Effector memory CD8-positive, alpha-beta T cell (primary cell): ENCODE measurements around the gene AIRE.

Experiments
- ATAC-seq: fragments of 150-1000 bp; cut with Tn5 transposase; replicated peaks from 2 replicates; pipeline ENCODE4 v1.10.0; 2021; ENCODE audit warnings: mild to moderate bottlenecking, moderate library complexity
- DNase-seq, 3 experiments: peaks; one replicate each; pipeline ENCODE4 v3.0.0; 2021
- H3K27ac Mint-ChIP-seq, 2 donors: one replicate each; pipeline ENCODE4 v1.8.0; 2022; ENCODE audit warnings: mild to moderate bottlenecking in 2 of 2, mixed read lengths in 2 of 2, moderate library complexity in 2 of 2
- H3K27me3 Mint-ChIP-seq, 2 donors: one replicate each; pipeline ENCODE4 v1.8.0; 2022; ENCODE audit warnings: mixed read lengths in 2 of 2
- H3K36me3 Mint-ChIP-seq: one replicate; pipeline ENCODE4 v1.8.0; 2022; ENCODE audit warnings: mild to moderate bottlenecking, moderate library complexity, mixed read lengths; ENCODE audit not compliant: insufficient read depth
- H3K4me1 Mint-ChIP-seq, 2 donors: one replicate each; pipeline ENCODE4 v1.8.0; 2022; ENCODE audit warnings: low read depth in 2 of 2, mixed read lengths in 2 of 2
- H3K4me3 Mint-ChIP-seq, 2 donors: one replicate each; pipeline ENCODE4 v1.8.0; 2022; ENCODE audit warnings: mild to moderate bottlenecking in 2 of 2, mixed read lengths in 2 of 2, moderate library complexity in 2 of 2
- H3K9me3 Mint-ChIP-seq, 2 donors: one replicate each; pipeline ENCODE4 v1.8.0; 2022; ENCODE audit warnings: mixed read lengths in 2 of 2

AIRE gene

DNA sequence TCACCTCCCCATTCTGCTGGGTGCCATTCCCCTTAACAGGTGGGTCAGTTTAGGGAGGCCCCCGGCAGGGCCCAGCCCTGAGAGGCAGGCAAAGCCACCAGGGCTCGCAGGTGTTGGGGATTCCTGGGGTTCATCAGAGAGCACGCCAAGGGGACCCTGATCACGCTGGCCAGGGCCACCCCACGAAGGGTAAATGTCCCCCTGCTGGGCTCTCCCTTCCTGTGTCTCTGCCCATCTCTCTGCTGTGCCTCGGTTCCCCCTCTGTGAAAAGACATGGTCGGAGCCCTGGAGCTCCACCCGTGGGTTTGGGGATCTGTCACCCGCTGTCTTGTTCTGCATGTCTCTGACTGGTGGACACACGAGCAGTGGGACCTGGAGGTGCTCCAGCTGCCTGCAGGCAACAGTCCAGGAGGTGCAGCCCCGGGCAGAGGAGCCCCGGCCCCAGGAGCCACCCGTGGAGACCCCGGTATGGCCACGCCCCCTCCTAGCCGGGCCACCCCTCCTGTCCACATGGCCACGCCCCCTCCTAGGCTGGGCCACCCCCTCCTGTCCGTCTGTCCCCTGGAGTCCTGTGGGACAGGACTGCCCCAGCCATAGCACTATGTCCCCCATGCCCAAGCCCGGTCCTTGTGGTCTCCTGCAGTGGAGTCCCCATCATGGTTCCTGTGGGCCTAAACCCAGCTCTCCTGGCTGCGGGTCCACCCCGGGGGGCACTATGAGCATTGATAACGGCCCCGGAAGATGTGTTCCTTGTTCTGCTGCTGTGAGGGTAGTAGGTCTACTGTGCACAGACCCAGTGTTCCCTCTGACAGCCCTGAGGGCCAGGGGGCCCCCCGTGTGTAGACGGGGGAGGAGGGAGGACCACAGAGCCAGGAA lies 6.5 kb downstream of the AIRE start:
- no peak for DNase-seq
- Mint-ChIP-seq H3K4me1 (peaks cover 0 to 22% of the 10 kb centered on the region in 2 donors), H3K27ac (no peak overlapping the region), H3K9me3 (no peaks in the 10 kb centered on the region), H3K27me3 (peaks cover 6 to 36% of the 10 kb centered on the region in 2 donors), H3K36me3 (peaks cover 8% of the 10 kb centered on the region), H3K4me3 (no peak overlapping the region)
- no peak for ATAC-seq

DNA sequence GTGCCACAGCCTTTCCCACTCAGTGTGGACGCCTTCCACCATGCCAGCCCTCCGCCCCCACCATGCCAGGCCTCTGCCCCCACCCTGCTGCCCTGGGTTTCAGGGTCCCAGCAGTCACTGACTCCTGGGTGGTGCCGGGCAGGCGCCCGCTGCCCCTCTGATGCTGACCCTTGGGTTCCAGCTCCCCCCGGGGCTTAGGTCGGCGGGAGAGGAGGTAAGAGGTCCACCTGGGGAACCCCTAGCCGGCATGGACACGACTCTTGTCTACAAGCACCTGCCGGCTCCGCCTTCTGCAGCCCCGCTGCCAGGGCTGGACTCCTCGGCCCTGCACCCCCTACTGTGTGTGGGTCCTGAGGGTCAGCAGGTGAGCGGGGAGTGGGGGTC lies 7.1 kb downstream of the AIRE start:
- Mint-ChIP-seq H3K27ac (no peak overlapping the region), H3K4me3 (peak overlapping the region in 1 of 2 donors; percentile 38), H3K27me3 (peaks cover 6 to 31% of the 10 kb centered on the region in 2 donors), H3K9me3 (no peaks in the 10 kb centered on the region), H3K36me3 (peaks cover 13% of the 10 kb centered on the region), H3K4me1 (peaks cover under 1 to 26% of the 10 kb centered on the region in 2 donors)
- no peak for ATAC-seq
- DNase-seq, result no peak

DNA sequence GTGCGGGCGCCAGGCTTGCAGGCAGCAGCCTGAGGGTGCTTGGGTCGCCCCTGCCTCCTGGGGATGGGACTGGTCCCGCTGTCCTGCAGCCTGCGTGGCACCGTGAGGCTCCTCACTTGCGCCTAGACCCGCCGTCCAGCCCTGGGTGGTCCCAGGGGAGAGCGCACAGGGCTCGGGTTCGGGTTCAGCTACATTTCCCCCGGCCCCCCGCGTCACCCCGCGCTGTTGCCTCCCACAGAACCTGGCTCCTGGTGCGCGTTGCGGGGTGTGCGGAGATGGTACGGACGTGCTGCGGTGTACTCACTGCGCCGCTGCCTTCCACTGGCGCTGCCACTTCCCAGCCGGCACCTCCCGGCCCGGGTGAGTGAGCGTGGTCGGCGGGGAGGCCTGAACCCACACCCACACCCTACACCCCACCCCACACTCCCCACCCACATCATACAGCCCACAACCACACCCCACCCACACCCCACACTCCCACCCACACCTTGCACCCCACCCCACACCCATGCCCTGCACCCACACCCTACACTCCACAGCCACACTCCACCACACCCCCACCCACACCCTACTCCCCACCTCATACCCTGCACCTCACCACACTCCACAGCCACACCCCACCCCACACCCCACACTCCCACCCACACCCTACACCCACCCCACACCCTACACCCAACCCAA lies 8.0 kb downstream of the AIRE start:
- ATAC-seq (peak; percentile 72), DNase-seq (peak in 2 of 3 experiments; percentile 49)
- H3K36me3 Mint-ChIP-seq, result peaks cover 16% of the 10 kb centered on the region
- no peaks in the 10 kb centered on the region for H3K9me3 Mint-ChIP-seq
- H3K27ac Mint-ChIP-seq, result peak overlapping the region in 1 of 2 donors; percentile 78
- no peak overlapping the region for H3K4me3 Mint-ChIP-seq
- H3K4me1 Mint-ChIP-seq, result peaks cover 10 to 31% of the 10 kb centered on the region in 2 donors
- peaks cover 6 to 22% of the 10 kb centered on the region in 2 donors for H3K27me3 Mint-ChIP-seq

DNA sequence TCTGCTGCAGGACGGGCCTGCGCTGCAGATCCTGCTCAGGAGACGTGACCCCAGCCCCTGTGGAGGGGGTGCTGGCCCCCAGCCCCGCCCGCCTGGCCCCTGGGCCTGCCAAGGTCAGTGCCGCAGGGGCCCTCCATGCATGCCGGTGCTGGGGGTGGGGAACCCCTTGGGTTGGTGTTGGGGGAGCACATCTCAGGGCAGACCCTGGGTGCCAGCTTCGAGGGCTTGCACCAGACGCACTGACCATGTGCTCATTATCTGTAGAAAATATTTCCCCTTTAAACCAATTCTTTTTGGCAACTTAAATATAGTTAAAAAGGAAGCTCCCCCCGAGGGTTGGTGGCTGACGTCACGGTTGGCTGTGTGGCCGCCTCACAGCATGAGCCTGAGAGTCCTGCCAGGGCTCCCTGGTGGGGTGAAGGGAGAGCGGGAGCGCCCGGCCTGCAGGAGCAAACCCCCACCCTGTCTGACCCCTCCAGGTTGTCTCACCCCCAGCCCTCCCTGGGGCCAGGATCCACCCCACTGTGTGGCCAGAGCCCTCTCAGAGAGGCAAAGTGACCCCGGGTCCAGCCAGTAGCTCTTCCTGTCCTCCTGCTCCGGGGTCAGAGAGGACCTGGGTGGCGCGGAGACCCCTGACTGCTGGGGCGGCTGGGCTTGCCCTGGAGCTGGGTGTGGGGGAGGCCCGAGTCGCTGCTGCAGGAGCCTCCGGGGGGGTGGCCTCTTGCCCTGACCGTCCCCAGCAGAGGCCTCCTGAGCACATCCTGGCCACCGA lies 8.9 kb downstream of the AIRE start:
- Mint-ChIP-seq H3K4me3 (no peak overlapping the region), H3K9me3 (no peaks in the 10 kb centered on the region), H3K36me3 (peaks cover 16% of the 10 kb centered on the region), H3K27ac (peak overlapping the region; percentile 38 to 78), H3K4me1 (peaks cover 15 to 35% of the 10 kb centered on the region in 2 donors), H3K27me3 (peaks cover 6 to 17% of the 10 kb centered on the region in 2 donors)
- DNase-seq (peak in 2 of 3 experiments; percentile 26 to 36), ATAC-seq (no peak)

DNA sequence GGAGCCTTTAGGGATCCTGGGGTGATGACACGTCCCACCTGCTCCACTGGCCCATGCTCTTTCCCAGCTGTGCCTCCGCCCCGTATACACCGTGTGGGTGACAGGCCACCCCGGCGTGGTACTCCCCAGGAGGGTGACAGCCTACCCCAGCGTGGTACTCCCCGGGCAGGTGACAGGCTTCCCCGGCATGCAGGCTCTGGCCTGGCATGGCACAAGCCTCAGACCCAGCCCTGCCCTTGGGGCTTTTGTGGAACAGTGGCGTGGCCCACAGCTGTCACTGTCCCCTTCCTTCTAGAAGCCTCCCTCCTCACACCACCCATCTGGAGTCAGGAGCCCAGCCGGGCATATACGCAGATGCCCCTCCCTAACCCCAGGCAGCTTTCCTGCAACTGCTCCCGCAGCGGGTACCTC lies 9.5 kb downstream of the AIRE start:
- ATAC-seq, result no peak

DNA sequence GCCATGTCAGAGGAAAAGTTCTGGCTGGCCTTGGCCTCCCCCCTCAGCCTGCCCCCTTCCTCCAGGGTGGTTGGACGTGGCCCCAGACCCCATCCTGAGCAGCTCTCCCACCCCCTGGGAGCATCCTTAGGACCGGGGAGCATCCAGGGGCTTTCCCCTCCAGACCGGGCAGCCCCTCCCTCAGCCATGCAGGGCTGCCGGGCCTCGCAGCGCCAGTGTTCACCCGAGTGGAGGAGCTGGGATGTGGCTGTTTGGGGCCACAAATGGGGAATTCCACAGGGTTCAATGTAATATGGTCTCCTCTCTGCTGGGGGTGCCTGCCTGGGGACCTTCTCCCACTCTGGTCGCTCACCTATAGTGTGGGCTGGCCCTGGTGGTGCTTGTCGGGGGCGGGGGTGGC lies 10.0 kb downstream of the AIRE start:
- Mint-ChIP-seq H3K27ac (peak overlapping the region; percentile 38 to 51), H3K27me3 (peaks cover under 1 to 8% of the 10 kb centered on the region in 2 donors), H3K36me3 (peaks cover 14% of the 10 kb centered on the region), H3K4me1 (peaks cover 15 to 29% of the 10 kb centered on the region in 2 donors), H3K9me3 (no peaks in the 10 kb centered on the region), H3K4me3 (no peak overlapping the region)
- no peak for ATAC-seq
- no peak for DNase-seq

More for the DNA sequence above, 9.5 kb downstream of the AIRE start:
- Mint-ChIP-seq H3K27ac (peak overlapping the region; percentile 38 to 51), H3K9me3 (no peaks in the 10 kb centered on the region), H3K4me1 (peaks cover 15 to 33% of the 10 kb centered on the region in 2 donors), H3K36me3 (peaks cover 16% of the 10 kb centered on the region), H3K4me3 (no peak overlapping the region), H3K27me3 (peaks cover 5 to 12% of the 10 kb centered on the region in 2 donors)
- no peak for DNase-seq

DNA sequence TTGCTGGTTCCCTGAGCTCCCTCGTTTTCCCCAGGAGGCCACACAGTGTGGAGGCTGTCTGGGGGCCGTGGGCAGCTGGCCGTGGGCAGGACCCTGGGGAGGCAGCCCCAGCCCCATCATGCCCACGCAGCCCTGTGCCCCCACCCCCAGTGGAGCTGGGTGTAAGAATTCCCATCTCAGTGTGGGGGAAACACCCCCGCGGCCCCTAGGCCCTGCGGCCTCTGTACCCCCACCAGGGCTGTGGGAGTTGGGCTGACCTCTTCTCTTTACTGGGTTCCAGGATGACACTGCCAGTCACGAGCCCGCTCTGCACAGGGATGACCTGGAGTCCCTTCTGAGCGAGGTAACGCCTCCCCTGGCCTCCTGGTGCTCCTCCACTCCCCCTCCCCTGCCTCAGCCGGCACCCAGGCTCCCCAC lies 10.4 kb downstream of the AIRE start:
- Mint-ChIP-seq H3K36me3 (peaks cover 18% of the 10 kb centered on the region), H3K4me3 (no peak overlapping the region), H3K27me3 (peaks cover 0 to 6% of the 10 kb centered on the region in 2 donors), H3K4me1 (peaks cover 19 to 29% of the 10 kb centered on the region in 2 donors), H3K27ac (no peak overlapping the region), H3K9me3 (no peaks in the 10 kb centered on the region)
- no peak for DNase-seq
- ATAC-seq, result no peak

DNA sequence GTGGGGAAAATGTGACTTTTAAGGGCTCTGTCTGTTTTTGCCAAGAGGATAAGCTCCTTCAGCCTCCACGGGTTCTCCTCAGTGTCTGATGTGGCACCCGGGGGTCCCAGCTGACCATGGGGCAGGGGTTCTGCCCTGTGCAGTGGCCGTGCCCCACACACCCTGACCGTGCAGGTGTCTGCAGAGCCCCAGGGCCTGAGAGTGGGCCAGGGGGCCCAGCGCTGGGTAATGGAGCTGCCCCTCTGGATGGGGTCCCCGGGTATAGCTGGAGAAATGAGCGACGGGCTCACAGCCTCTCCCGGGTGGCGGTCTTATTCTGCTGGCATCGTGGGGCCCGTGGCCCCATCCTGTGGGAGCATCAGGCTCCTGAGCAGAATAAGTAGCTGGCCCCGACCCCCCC lies 11.2 kb downstream of the AIRE start:
- no peak for ATAC-seq
- H3K36me3 Mint-ChIP-seq, result peaks cover 18% of the 10 kb centered on the region
- no peak for DNase-seq
- H3K9me3 Mint-ChIP-seq, result no peaks in the 10 kb centered on the region
- peaks cover 0 to 6% of the 10 kb centered on the region in 2 donors for H3K27me3 Mint-ChIP-seq
- no peak overlapping the region for H3K4me3 Mint-ChIP-seq
- H3K27ac Mint-ChIP-seq, result no peak overlapping the region
- peaks cover 23 to 35% of the 10 kb centered on the region in 2 donors for H3K4me1 Mint-ChIP-seq

DNA sequence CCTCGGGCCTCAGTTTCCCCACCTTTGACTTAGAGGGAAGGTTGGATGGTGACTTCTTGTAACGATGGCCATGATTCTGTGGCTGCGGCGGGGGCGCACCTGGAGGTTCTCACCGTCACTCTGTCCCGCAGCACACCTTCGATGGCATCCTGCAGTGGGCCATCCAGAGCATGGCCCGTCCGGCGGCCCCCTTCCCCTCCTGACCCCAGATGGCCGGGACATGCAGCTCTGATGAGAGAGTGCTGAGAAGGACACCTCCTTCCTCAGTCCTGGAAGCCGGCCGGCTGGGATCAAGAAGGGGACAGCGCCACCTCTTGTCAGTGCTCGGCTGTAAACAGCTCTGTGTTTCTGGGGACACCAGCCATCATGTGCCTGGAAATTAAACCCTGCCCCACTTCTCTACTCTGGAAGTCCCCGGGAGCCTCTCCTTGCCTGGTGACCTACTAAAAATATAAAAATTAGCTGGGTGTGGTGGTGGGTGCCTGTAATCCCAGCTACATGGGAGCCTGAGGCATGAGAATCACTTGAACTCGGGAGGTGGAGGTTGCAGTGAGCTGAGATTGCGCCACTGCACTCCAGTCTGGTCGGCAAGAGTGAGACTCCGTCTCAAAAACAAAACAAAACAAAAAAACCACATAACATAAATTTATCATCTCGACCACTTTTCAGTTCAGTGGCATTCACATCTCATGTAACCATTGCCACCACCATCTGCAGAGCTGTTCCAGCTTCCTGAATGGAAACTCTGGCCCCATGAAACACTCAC lies 12.0 kb downstream of the AIRE start:
- ATAC-seq, result peak; percentile 57
- peak; percentile 59 to 66 (median 61) for DNase-seq
- Mint-ChIP-seq H3K36me3 (peaks cover 18% of the 10 kb centered on the region), H3K4me3 (peak overlapping the region; percentile 37 to 83), H3K4me1 (peaks cover 31 to 41% of the 10 kb centered on the region in 2 donors), H3K27me3 (no peaks in the 10 kb centered on the region), H3K27ac (peak overlapping the region; percentile 25 to 79), H3K9me3 (no peaks in the 10 kb centered on the region)

DNA sequence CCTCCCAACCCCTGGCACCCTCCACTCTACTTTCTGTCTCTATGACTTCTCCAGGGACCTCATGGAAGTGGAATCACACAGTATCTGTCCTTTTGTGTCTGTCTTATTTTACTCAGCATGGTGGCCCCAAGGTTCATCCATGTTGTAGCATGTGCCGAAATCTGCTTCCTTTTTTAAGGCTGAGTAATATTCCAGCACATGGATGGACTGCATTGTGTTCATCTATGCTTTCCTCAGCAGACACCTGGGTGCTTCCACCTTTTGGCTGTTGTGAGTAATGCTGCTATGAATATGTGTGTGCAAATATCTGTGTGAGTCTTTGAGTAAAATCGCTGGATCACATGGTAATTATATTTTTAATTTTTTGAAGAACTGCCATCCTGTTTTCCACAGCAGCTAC lies 12.6 kb downstream of the AIRE start:
- no peaks in the 10 kb centered on the region for H3K9me3 Mint-ChIP-seq
- peak overlapping the region; percentile 44 to 83 for H3K4me3 Mint-ChIP-seq
- H3K4me1 Mint-ChIP-seq, result peaks cover 32 to 41% of the 10 kb centered on the region in 2 donors
- peak overlapping the region; percentile 25 to 79 for H3K27ac Mint-ChIP-seq
- ATAC-seq (no peak), DNase-seq (no peak)
- peaks cover 18% of the 10 kb centered on the region for H3K36me3 Mint-ChIP-seq
- H3K27me3 Mint-ChIP-seq, result no peaks in the 10 kb centered on the region

DNA sequence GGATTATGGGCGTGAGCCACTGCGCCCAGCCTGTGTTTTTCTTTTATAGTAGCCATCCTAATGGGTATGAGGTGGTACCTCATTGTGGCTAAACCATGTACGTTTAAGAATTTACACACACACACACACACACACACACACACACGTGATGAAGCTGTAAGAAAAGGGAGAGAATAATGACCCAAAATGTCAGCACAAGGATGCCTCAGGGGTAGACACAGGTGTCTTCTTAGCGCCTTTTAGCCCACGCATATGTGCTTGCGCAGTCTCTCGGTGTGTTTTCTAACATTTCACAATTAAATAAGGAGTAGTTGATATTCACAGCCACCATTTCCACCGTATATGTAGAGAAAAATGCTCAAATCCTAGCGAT lies 13.4 kb downstream of the AIRE start:
- DNase-seq, result no peak
- Mint-ChIP-seq H3K27ac (peak overlapping the region; percentile 79 to 86), H3K9me3 (no peaks in the 10 kb centered on the region), H3K36me3 (peaks cover 16% of the 10 kb centered on the region), H3K27me3 (no peaks in the 10 kb centered on the region), H3K4me1 (peaks cover 36 to 41% of the 10 kb centered on the region in 2 donors), H3K4me3 (peak overlapping the region; percentile 80 to 83)
- no peak for ATAC-seq

DNA sequence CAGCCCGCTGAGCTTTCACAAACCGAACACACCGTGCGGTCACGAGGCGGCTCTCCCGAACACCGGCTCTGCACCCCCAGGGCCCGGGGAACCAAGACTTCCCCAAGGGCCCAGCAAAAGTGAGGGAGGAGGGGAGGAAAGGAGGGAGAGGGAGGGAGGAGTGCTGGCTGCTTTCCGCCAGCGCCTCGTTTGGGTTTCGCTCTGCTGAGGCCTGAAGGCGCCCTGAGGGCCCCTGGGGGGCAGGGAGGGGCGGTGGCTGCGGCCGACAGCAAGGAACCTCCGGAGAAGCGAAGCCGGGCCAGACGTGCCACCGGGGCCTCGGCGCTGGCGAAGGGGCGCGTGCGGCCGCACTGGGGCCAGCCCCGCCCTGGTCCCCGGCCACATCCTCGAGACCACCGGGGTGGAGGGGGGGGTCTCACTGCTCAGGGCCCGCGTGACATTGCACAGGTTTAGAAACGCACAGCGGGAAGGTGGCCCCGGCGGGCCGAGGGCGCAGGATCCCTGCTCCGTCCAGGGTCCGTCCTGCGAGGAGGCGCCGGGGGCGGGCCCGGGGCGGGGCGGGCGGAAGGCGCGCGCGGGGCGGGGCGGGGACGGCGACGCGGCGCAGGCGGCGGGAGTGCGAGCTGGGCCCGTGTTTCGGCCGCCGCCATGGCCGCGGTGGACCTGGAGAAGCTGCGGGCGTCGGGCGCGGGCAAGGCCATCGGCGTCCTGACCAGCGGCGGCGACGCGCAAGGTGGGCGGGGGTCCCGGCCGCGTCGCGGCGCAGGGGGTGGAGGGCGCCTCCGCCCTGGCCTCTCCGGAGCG lies 14.0 kb downstream of the AIRE start, which contains the start of gene PFKL:
Gene PFKL (plus strand): TSS at position 596 of the 804 bp plus-strand sequence. CDS start 53 bp downstream, at position 649.
- DNase-seq, result peak; percentile 34 to 39 (median 35)
- Mint-ChIP-seq H3K36me3 (peaks cover 16% of the 10 kb centered on the region), H3K27ac (peak within 1 kb of the TSS; percentile 79 to 86), H3K27me3 (no peaks in the 10 kb centered on the region), H3K4me3 (peak within 1 kb of the TSS; percentile 80 to 83), H3K9me3 (no peaks in the 10 kb centered on the region), H3K4me1 (peaks cover 37 to 42% of the 10 kb centered on the region in 2 donors)
- peak; percentile 55 for ATAC-seq
